Measurements from ENCODE around the gene ISG20.

- no peak for TF ChIP-seq CTCF (conservative IDR thresholded peaks at IDR 0.05; ENCODE audit: low read length)
- TF ChIP-seq EZH2phosphoT487 (IDR thresholded peaks at IDR 0.05; ENCODE audit: borderline replicate concordance) = no peak
These were observed 57.4 kb downstream of the ISG20 start for GRCh38 chr15:88696254-88696653.

Data from Loucy (cell line).